RKO (cell line): ENCODE measurements around the gene MTERF1.
A peak's percentile ranks its signal among the peaks of the same experiment; 100 is the strongest.

Source experiments
- DNase-seq: peaks from one replicate; pipeline ENCODE4 v3.0.0-alpha.2; 2016; ENCODE audit warnings: low spot score

The MTERF1 gene

DNA sequence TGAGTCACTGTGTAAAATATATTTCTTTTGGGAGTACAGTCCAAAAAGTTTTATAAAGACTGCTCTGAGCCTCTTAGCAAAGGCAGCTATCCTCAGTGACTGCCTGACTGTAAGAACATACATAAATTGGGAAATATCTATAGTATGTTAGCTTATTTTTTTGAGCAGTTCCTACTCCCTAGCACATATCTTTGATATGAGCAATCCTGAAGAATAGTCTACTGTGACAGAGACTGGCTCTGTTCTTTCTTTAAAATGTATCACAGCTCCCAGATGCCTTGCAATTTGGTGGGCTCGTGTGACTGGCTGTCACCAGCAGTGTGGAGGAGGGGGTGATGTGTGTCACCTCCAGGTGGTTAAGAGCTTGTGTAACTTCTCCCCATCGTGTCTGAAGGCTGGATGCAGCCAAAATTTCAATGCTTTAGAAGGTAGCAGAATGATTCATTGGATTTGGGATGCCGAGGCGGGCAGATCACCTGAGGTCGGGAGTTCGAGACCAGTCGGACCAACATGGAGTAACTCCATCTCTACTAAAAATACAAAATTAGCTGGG, 47.9 kb downstream of the MTERF1 start:
- no peak for DNase-seq

DNA sequence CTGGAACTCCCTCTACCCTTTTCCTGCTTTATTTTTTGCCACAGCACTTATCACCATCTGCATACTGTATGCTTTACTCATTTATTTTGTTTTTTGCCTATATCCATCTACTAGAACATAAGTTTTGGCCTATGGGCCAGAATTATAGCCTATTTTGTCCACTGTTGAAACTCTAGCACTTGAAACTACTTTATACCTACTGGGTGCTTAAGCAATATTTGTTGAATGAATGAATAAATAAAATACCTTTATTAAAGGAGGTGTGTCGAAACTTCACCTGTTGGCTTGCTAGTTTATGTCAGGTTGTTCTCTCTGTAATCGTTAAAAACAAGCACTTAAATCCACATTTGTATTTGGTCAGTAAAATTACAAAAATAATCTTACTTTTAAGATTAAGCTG, 53.3 kb downstream of the MTERF1 start:
- DNase-seq: no peak

DNA sequence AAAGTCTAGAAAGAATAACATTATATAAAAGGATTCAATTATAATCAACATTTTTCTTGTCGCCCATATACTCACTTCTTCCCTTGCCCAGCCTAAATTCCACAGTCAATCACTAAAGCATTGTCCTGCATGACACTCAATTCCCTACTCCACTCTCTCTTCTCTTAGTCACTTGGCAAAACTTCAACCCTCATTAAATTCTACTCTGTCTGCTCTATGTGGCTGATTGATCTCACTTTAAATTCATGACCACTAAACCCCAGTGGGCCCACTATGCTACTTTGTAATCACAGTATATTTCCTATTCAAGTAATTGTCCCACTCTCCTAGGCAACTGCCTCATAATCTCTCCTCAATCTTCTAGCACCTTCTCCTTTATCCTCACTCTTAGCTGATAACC, 54.1 kb downstream of the MTERF1 start:
- DNase-seq: peak; percentile 20

DNA sequence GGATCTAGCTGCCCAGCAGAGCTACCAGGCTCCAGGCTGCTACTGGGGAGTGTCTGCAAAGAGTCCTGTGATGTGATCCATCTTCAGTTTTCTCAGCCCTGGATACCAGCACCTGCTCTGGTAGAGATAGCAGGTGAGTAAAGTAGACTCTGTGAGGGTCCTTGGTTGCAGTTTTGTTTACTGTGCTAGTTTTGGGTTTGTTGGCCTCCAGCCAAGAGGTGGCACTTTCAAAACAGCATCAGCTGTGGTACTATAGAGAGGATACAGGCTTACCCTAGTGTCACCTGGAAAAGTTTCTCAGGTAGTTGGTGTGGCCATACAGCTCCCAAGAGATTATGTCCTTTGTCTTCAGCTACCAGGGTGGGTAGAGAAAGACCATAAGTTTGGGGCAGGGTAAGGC, 56.3 kb downstream of the MTERF1 start:
- no peak for DNase-seq
